K562 (cell line): ENCODE measurements around the gene MTX3. TPM values are rescaled to one million over a fixed set of nuclear protein-coding genes. Genes with fewer than 3 reads are reported as not detected.

Source experiments
- ATAC-seq: fragments of 200-7000 bp; cut with Tn5 transposase; 3 replicates; pipeline ENCODE4 v1.9.1; 2020; ENCODE audit warnings: moderate library complexity
- BruUV-seq: library from RNA; stranded (reverse); fragments of 400-500 nt; replicated peaks from 2 replicates; lab custom pipeline; 2021; lab: Mats Ljungman, UMichigan
- CTCF ChIA-PET: fragments of 300-600 bp; formaldehyde crosslinking; extraction: SDS; loops from one replicate; lab custom pipeline; 2021; ENCODE audit warnings: low intra/inter-chr PET ratio; lab: Yijun Ruan, JAX
- POLR2A ChIA-PET: fragments of 300-600, 350-650 bp; sonication (Branson Sonifier 250); formaldehyde crosslinking; extraction: SDS; loops from one replicate; lab custom pipeline; 2021; ENCODE audit warnings: antibody characterized with exemption, inconsistent platforms; lab: Yijun Ruan, JAX
- DNase-seq, 4 experiments: peaks; one replicate each; pipeline versions ENCODE4 v3.0.0 to v3.0.0-alpha.2; 2011 to 2018; ENCODE audit warnings: low spot score in 3 of 4, mixed read lengths in 3 of 4; ENCODE audit errors: extremely low read depth in 1 of 4
- FAIRE-seq: peaks from 2 replicates; lab custom pipeline; 2011; peaks lifted over from hg19 to GRCh38; lab: Jason Lieb, UNC
- H2AFZ ChIP-seq: 2 replicates; pipeline ENCODE4 v1.6.0; 2011; ENCODE audit warnings: low read depth, low read length, control low read depth, inconsistent platforms
- H3K27ac ChIP-seq: fragments of 200-600 bp; 3 replicates; pipeline ENCODE4 v1.8.0; 2011; ENCODE audit warnings: low read depth, mild to moderate bottlenecking, control low read depth, inconsistent platforms, low read length, moderate library complexity, mixed read lengths; ENCODE audit errors: extremely low read depth
- H3K27me3 ChIP-seq, 2 experiments: fragments of 300-600 bp in 1 of 2; 2 replicates in 1 of 2; 3 replicates in 1 of 2; pipeline versions ENCODE4 v1.6.0 to v1.8.0; 2011; ENCODE audit warnings: inconsistent platforms in 2 of 2, low read length in 2 of 2, mild to moderate bottlenecking in 1 of 2, mixed read lengths in 1 of 2, moderate library complexity in 1 of 2; ENCODE audit not compliant: control insufficient read depth in 2 of 2, insufficient read depth in 2 of 2
- H3K36me3 ChIP-seq: fragments of 300-600 bp; 3 replicates; pipeline ENCODE4 v1.8.0; 2011; ENCODE audit warnings: mild to moderate bottlenecking, low read length, inconsistent platforms; ENCODE audit not compliant: control insufficient read depth, insufficient read depth
- H3K4me1 ChIP-seq, 2 experiments: fragments of 200-600 bp in 1 of 2; replicated peaks in 1 of 2; 2 replicates in 1 of 2; 3 replicates in 1 of 2; pipeline versions ENCODE4 v1.5.1 to v1.8.0; 2011; ENCODE audit warnings: inconsistent platforms in 2 of 2, low read length in 2 of 2, mild to moderate bottlenecking in 1 of 2, mixed read lengths in 1 of 2, moderate library complexity in 1 of 2; ENCODE audit not compliant: control insufficient read depth in 2 of 2, insufficient read depth in 2 of 2
- H3K4me2 ChIP-seq: 2 replicates; pipeline ENCODE4 v1.6.1; 2011; ENCODE audit warnings: low read length, control low read depth, inconsistent platforms, mixed read lengths; ENCODE audit not compliant: insufficient read depth
- H3K4me3 ChIP-seq: fragments of 200-600 bp; sonication (generic), shearing (Covaris generic); 2 replicates; pipeline ENCODE4 v1.5.1; 2016; ENCODE audit warnings: control low read depth, inconsistent platforms
- H3K79me2 ChIP-seq: fragments of 200-600 bp; 3 replicates; pipeline ENCODE4 v1.8.0; 2011; ENCODE audit warnings: low read length, inconsistent platforms; ENCODE audit not compliant: control insufficient read depth, insufficient read depth
- H3K9ac ChIP-seq, 2 experiments: 2 replicates each; pipeline versions ENCODE4 v1.6.0 to v1.6.1; 2011; ENCODE audit warnings: low read depth in 2 of 2, low read length in 2 of 2, control low read depth in 1 of 2, inconsistent platforms in 1 of 2, mild to moderate bottlenecking in 1 of 2, mixed read lengths in 1 of 2; ENCODE audit not compliant: insufficient read depth in 1 of 2
- H3K9me1 ChIP-seq: one replicate; pipeline ENCODE4 v1.6.0; 2011; ENCODE audit warnings: inconsistent platforms, mild to moderate bottlenecking, low read length, moderate library complexity; ENCODE audit not compliant: control insufficient read depth, insufficient read depth
- H3K9me3 ChIP-seq: replicated peaks from 2 replicates; pipeline ENCODE4 v1.5.1; 2011; ENCODE audit warnings: low read depth, low read length, inconsistent platforms; ENCODE audit not compliant: control insufficient read depth, insufficient read depth
- H4K20me1 ChIP-seq: replicated peaks from 2 replicates; pipeline ENCODE4 v1.6.1; 2011; ENCODE audit warnings: low read length, inconsistent platforms, mixed read lengths; ENCODE audit not compliant: control insufficient read depth, insufficient read depth
- CREM ChIP-seq: IDR thresholded peaks from 2 replicates; pipeline ENCODE4 v1.6.1; 2014; ENCODE audit warnings: antibody characterized with exemption, low read depth
- ETV5 ChIP-seq: sonication (generic); formaldehyde crosslinking; IDR thresholded peaks from 2 replicates; pipeline ENCODE4 v1.4.0; 2020; ENCODE audit warnings: low read depth, mild to moderate bottlenecking, missing genetic modification reagents
- PPARD ChIP-seq: fragments of 250-450 bp; sonication (Bioruptor Pico); IDR thresholded peaks from 2 replicates; pipeline ENCODE4 v1.8.0; 2022; ENCODE audit warnings: inconsistent platforms, mild to moderate bottlenecking, moderate library complexity
- RAD21 ChIP-seq, 2 experiments: fragments of 250-450 bp in 1 of 2; fragments of 450-650 bp in 1 of 2; sonication (Bioruptor Pico) in 1 of 2; formaldehyde crosslinking in 1 of 2; IDR thresholded peaks in 1 of 2; conservative IDR thresholded peaks in 1 of 2; 2 replicates each; pipeline versions ENCODE4 v1.4.0 to v1.8.0; 2020 to 2022; ENCODE audit warnings: mild to moderate bottlenecking in 2 of 2, moderate library complexity in 1 of 2
- RFX7 ChIP-seq: fragments of 250-450 bp; sonication (Bioruptor Pico); IDR thresholded peaks from 2 replicates; pipeline ENCODE4 v1.5.1; 2021; ENCODE audit warnings: mild to moderate bottlenecking
- SIRT6 ChIP-seq: IDR thresholded peaks from one replicate; pipeline ENCODE4 v1.6.1; 2012; ENCODE audit warnings: low read depth, mild to moderate bottlenecking, control low read depth, inconsistent platforms, low read length, moderate library complexity
- SMARCA5 ChIP-seq: fragments of 450-650 bp; IDR thresholded peaks from 2 replicates; pipeline ENCODE4 v1.6.1; 2016
- XRCC3 ChIP-seq: fragments of 450-650 bp; IDR thresholded peaks from 2 replicates; pipeline ENCODE4 v1.6.1; 2017; ENCODE audit warnings: mild to moderate bottlenecking, moderate library complexity
- ZNF12 ChIP-seq: sonication (generic); formaldehyde crosslinking; IDR thresholded peaks from 2 replicates; pipeline ENCODE4 v1.4.0; 2020; ENCODE audit warnings: mild to moderate bottlenecking, missing genetic modification reagents
- ZNF830 ChIP-seq: fragments of 250-450 bp; sonication (Bioruptor Pico); IDR thresholded peaks from 2 replicates; pipeline ENCODE4 v1.5.0; 2021; ENCODE audit warnings: mild to moderate bottlenecking
- WGBS: fragments of 100-300 bp; shearing (Covaris generic); methylation state at CpG from one replicate; pipeline ENCODE4 v1.1.6; 2016; ENCODE audit warnings: low coverage, mixed read lengths; ENCODE audit not compliant: insufficient coverage; ENCODE audit errors: missing lambda C conversion rate; 5-methylcytosine and 5-hydroxymethylcytosine counted together
- in situ Hi-C: fragments of 300-500 bp; cut with MboI; formaldehyde crosslinking; loops from 4 replicates; pipeline ENCODE4 v1.15.0; 2018; ENCODE audit warnings: inconsistent platforms, mixed read lengths
- intact Hi-C: fragments of 100-400 bp; cut with micrococcal nuclease; formaldehyde crosslinking; loops from 2 replicates; pipeline ENCODE4 v1.14.2; 2022
- polyA plus RNA-seq, 8 experiments: library from polyadenylated mRNA; depleted of rRNA in 4 of 8; stranded (reverse) in 5 of 8; unstranded in 3 of 8; fragments of >200 nt; fragmentation: Nextera tagmentation in 2 of 8; fragmentation: Illumina TruSeq in 1 of 8; extraction: Ambion mirVana in 2 of 8; extraction: Trizol in 1 of 8; gene quantifications; 2 replicates each; pipeline versions ENCODE4 v1.2.1 to v1.2.3, GENCODE V29; 2011 to 2014; ENCODE audit warnings: inconsistent platforms in 1 of 8, missing spikeins in 1 of 8
- total RNA-seq, 7 experiments: library from RNA; depleted of rRNA in 6 of 7; stranded (reverse); fragments of >200 nt in 6 of 7; fragmentation: Illumina TruSeq in 2 of 7; extraction: Trizol in 2 of 7; gene quantifications; 2 replicates each; pipeline versions ENCODE4 v1.2.1 to v1.2.3, GENCODE V29; 2011 to 2021; ENCODE audit warnings: low replicate concordance in 1 of 7
- TF ChIP-seq, protein P1 (sequence below): fragments of 250-450 bp; sonication (Bioruptor Pico); IDR thresholded peaks from 2 replicates; pipeline ENCODE4 v1.5.0; 2020; ENCODE audit warnings: mild to moderate bottlenecking, borderline replicate concordance
- TF ChIP-seq, protein P2 (sequence below): conservative IDR thresholded peaks from 2 replicates; pipeline ENCODE4 v1.6.1; 2011; ENCODE audit warnings: low read depth, mild to moderate bottlenecking, low read length; ENCODE audit not compliant: control insufficient read depth

MTX3 gene
- total and polyA plus RNA-seq, 9 of the 15 experiments (the other 6 are each of a cell fraction or from before 2014, with no cell fraction given) = 0.04 to 0.36 (median 0.15) TPM; not detected in 1

DNA sequence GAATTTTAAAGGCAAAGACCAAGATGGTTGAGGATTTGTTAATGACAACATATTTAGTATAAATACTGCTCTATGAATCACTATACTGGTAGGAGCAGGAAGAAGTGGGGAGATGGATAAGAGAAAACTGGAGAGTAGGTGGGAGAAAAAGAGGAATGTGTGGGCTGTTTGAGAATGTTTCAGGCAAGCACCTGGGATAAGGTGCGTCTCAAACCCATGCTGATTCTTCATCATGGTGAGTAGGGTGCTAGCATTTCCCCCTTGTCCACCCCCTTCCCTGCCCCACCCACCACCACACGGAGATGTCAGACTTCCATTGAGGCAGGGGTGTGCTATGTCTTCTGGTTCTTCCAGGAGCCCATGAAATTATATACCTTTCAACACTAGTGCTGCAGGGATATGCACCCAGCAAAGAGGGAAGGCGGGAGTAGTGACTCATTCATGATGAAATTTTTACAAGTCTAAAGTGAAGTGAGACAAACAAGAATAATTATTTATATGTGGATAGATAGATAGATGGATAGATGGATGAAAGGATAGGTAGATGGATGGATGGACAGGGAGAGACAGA is 54.3 kb downstream of the MTX3 start:
- 0% methylated on average over 3 of the region's 3 CpGs for WGBS
- H2AFZ ChIP-seq = no peak overlapping the region

DNA sequence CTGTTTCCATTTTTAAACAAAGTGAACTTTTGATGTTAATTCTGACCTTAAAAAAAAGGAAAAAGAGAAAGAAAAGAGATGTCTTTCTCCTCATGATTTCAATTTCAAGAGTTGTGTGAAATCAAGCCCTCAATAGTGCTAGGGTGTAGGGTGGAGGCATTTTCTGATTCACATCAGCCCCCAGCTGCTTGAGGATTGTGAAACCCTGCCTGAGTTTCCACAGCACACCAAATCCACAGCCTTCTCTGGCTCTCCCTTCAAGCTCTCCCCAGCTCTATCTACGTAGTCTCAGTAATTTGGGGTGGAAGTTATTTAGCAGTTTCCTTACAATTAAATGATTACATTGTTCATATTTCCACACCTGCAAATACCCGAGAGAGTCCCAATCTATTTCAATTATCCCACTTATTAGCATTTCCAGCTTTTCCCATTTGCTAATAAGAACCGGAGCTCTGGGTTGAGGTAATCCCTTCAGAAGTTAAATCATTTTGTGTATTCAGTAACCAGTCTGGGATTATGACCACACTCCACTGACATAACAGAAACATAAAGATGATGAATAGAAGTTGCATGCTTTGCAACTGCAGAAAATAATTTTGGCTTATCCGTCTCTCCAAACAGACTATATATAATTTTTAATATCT is 54.9 kb downstream of the MTX3 start:
- ChIA-PET CTCF (no interaction called here), POLR2A (no interaction called here)
- in situ Hi-C loops (no loop called here), intact Hi-C loops (no loop called here)
- no TSS peak for BruUV-seq
- DNase-seq = no peak
- Histone ChIP-seq H3K4me1 (no peaks in the 10 kb centered on the region), H3K4me3 (no peak overlapping the region), H3K9me3 (no peaks in the 10 kb centered on the region), H3K9me1 (no peaks in the 10 kb centered on the region), H2AFZ (no peak overlapping the region), H4K20me1 (no peaks in the 10 kb centered on the region), H3K27me3 (peaks cover 6 to 31% of the 10 kb centered on the region in 2 experiments; a peak in 3 of 5 replicates), H3K36me3 (no peaks in the 10 kb centered on the region), H3K9ac (no peak overlapping the region), H3K4me2 (no peak overlapping the region), H3K79me2 (no peaks in the 10 kb centered on the region), H3K27ac (no peak overlapping the region)
- ATAC-seq = no peak
- WGBS = 0% methylated on average over 4 of the region's 4 CpGs
- FAIRE-seq = no peak
- no peak for TF ChIP-seq CREM
- TF ChIP-seq, protein P1, sequence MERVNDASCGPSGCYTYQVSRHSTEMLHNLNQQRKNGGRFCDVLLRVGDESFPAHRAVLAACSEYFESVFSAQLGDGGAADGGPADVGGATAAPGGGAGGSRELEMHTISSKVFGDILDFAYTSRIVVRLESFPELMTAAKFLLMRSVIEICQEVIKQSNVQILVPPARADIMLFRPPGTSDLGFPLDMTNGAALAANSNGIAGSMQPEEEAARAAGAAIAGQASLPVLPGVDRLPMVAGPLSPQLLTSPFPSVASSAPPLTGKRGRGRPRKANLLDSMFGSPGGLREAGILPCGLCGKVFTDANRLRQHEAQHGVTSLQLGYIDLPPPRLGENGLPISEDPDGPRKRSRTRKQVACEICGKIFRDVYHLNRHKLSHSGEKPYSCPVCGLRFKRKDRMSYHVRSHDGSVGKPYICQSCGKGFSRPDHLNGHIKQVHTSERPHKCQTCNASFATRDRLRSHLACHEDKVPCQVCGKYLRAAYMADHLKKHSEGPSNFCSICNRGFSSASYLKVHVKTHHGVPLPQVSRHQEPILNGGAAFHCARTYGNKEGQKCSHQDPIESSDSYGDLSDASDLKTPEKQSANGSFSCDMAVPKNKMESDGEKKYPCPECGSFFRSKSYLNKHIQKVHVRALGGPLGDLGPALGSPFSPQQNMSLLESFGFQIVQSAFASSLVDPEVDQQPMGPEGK = no peak
- TF ChIP-seq XRCC3 = no peak
- no peak for TF ChIP-seq RAD21 (CRISPR knock-in tag; conservative IDR thresholded peaks at IDR 0.05 in 1 of 2, IDR thresholded peaks at IDR 0.05 in 1 of 2)
- TF ChIP-seq SIRT6 = no peak
- TF ChIP-seq ZNF12 (CRISPR knock-in tag) = no peak
- no peak for TF ChIP-seq ZNF830 (CRISPR knock-in tag)
- TF ChIP-seq PPARD (CRISPR knock-in tag) = no peak
- TF ChIP-seq SMARCA5 = no peak
- TF ChIP-seq, protein P2, sequence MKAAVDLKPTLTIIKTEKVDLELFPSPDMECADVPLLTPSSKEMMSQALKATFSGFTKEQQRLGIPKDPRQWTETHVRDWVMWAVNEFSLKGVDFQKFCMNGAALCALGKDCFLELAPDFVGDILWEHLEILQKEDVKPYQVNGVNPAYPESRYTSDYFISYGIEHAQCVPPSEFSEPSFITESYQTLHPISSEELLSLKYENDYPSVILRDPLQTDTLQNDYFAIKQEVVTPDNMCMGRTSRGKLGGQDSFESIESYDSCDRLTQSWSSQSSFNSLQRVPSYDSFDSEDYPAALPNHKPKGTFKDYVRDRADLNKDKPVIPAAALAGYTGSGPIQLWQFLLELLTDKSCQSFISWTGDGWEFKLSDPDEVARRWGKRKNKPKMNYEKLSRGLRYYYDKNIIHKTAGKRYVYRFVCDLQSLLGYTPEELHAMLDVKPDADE = no peak
- TF ChIP-seq ETV5 (CRISPR knock-in tag) = no peak

More for the DNA sequence above, 54.3 kb downstream of the MTX3 start:
- Histone ChIP-seq H3K79me2 (no peaks in the 10 kb centered on the region), H3K27me3 (peaks cover 6 to 31% of the 10 kb centered on the region in 2 experiments; a peak in 3 of 5 replicates), H3K9me1 (no peaks in the 10 kb centered on the region), H3K9ac (no peak overlapping the region), H3K36me3 (no peaks in the 10 kb centered on the region), H3K4me3 (no peak overlapping the region), H3K27ac (no peak overlapping the region), H3K4me1 (no peaks in the 10 kb centered on the region), H4K20me1 (no peaks in the 10 kb centered on the region), H3K4me2 (no peak overlapping the region), H3K9me3 (no peaks in the 10 kb centered on the region)
- ChIA-PET POLR2A (interaction anchor here (1.5 kb wide), 1 partner anchor 10 kb away, joined by 4 read pairs; no protein-coding TSS in a partner anchor), CTCF (no interaction called here)
- in situ Hi-C loops (no loop called here), intact Hi-C loops (no loop called here)
- DNase-seq (no peak), FAIRE-seq (no peak), ATAC-seq (no peak)
- BruUV-seq = no TSS peak
- no peak for TF ChIP-seq RFX7 (CRISPR knock-in tag)
